Measurements from ENCODE around the gene TPD52L1. TPM values are rescaled to one million over a fixed set of nuclear protein-coding genes. Genes with fewer than 3 reads are reported as not detected.
A peak's percentile ranks its signal among the peaks of the same experiment; 100 is the strongest.

TPD52L1 gene
- total and polyA plus RNA-seq, 4 donors: 16.5 to 55.1 (median 22.4) TPM

GRCh38 chr6:125268765-125269164 lies 115.2 kb downstream of the TPD52L1 start:
- WGBS (ENCODE audit: insufficient coverage): 97% methylated on average over 3 of the region's 4 CpGs

GRCh38 chr6:125269328-125269985 lies 115.9 kb downstream of the TPD52L1 start:
- H3K27me3 ChIP-seq (ENCODE audit: control insufficient read depth, insufficient read depth, low read length): no peaks in the 10 kb centered on the region
- H3K27ac ChIP-seq (ENCODE audit: low read depth, low read length): no peak overlapping the region
- no peak for DNase-seq (ENCODE audit: low read depth in 4 of 6, low spot score in 6 of 6)
- WGBS (ENCODE audit: insufficient coverage): 97% methylated on average over 7 of the region's 7 CpGs
- no peaks in the 10 kb centered on the region for H3K4me1 ChIP-seq (ENCODE audit: control insufficient read depth, insufficient read depth, low read length)
- no peak overlapping the region for H3K4me3 ChIP-seq (ENCODE audit: low read depth, low read length)
- H3K9me3 ChIP-seq (ENCODE audit: control insufficient read depth, insufficient read depth, low read length): no peaks in the 10 kb centered on the region
- peaks cover 20% of the 10 kb centered on the region for H3K36me3 ChIP-seq (ENCODE audit: control insufficient read depth, insufficient read depth, low read length)

More at GRCh38 chr6:125268765-125269164, 115.2 kb downstream of the TPD52L1 start:
- Histone ChIP-seq H3K4me3 (ENCODE audit: low read depth, low read length) (no peak overlapping the region), H3K27ac (ENCODE audit: low read depth, low read length) (no peak overlapping the region), H3K36me3 (ENCODE audit: control insufficient read depth, insufficient read depth, low read length) (peaks cover 16% of the 10 kb centered on the region), H3K9me3 (ENCODE audit: control insufficient read depth, insufficient read depth, low read length) (no peaks in the 10 kb centered on the region), H3K27me3 (ENCODE audit: control insufficient read depth, insufficient read depth, low read length) (no peaks in the 10 kb centered on the region), H3K4me1 (ENCODE audit: control insufficient read depth, insufficient read depth, low read length) (no peaks in the 10 kb centered on the region)
- DNase-seq (ENCODE audit: low read depth in 4 of 6, low spot score in 6 of 6): no peak

- no peaks in the 10 kb centered on the region for H3K4me1 ChIP-seq (ENCODE audit: control insufficient read depth, insufficient read depth, low read length)
- H3K9me3 ChIP-seq (ENCODE audit: control insufficient read depth, insufficient read depth, low read length): no peaks in the 10 kb centered on the region
- peaks cover 20% of the 10 kb centered on the region for H3K36me3 ChIP-seq (ENCODE audit: control insufficient read depth, insufficient read depth, low read length)
- no peak overlapping the region for H3K27ac ChIP-seq (ENCODE audit: low read depth, low read length)
- DNase-seq (ENCODE audit: low read depth in 4 of 6, low spot score in 6 of 6): no peak
- H3K4me3 ChIP-seq (ENCODE audit: low read depth, low read length): no peak overlapping the region
- 94% methylated on average over 4 of the region's 4 CpGs for WGBS (ENCODE audit: insufficient coverage)
- H3K27me3 ChIP-seq (ENCODE audit: control insufficient read depth, insufficient read depth, low read length): no peaks in the 10 kb centered on the region
Measured at GRCh38 chr6:125270380-125270779, 116.8 kb downstream of the TPD52L1 start.

- H3K27ac ChIP-seq (ENCODE audit: low read depth, low read length): no peak overlapping the region
- no peak for DNase-seq (ENCODE audit: low read depth in 4 of 6, low spot score in 6 of 6)
- WGBS (ENCODE audit: insufficient coverage): 96% methylated on average over 8 of the region's 8 CpGs
- H3K4me3 ChIP-seq (ENCODE audit: low read depth, low read length): no peak overlapping the region
- no peaks in the 10 kb centered on the region for H3K4me1 ChIP-seq (ENCODE audit: control insufficient read depth, insufficient read depth, low read length)
- peaks cover 20% of the 10 kb centered on the region for H3K36me3 ChIP-seq (ENCODE audit: control insufficient read depth, insufficient read depth, low read length)
- no peaks in the 10 kb centered on the region for H3K9me3 ChIP-seq (ENCODE audit: control insufficient read depth, insufficient read depth, low read length)
- no peaks in the 10 kb centered on the region for H3K27me3 ChIP-seq (ENCODE audit: control insufficient read depth, insufficient read depth, low read length)
Measured at GRCh38 chr6:125271486-125272159, 118.0 kb downstream of the TPD52L1 start.

GRCh38 chr6:125273251-125273650 lies 119.7 kb downstream of the TPD52L1 start:
- Histone ChIP-seq H3K36me3 (ENCODE audit: control insufficient read depth, insufficient read depth, low read length) (peaks cover 20% of the 10 kb centered on the region), H3K27me3 (ENCODE audit: control insufficient read depth, insufficient read depth, low read length) (no peaks in the 10 kb centered on the region), H3K4me3 (ENCODE audit: low read depth, low read length) (no peak overlapping the region), H3K27ac (ENCODE audit: low read depth, low read length) (no peak overlapping the region), H3K4me1 (ENCODE audit: control insufficient read depth, insufficient read depth, low read length) (no peaks in the 10 kb centered on the region), H3K9me3 (ENCODE audit: control insufficient read depth, insufficient read depth, low read length) (no peaks in the 10 kb centered on the region)
- DNase-seq (ENCODE audit: low read depth in 4 of 6, low spot score in 6 of 6): no peak
- WGBS (ENCODE audit: insufficient coverage): 97% methylated on average over 7 of the region's 8 CpGs

GRCh38 chr6:125273965-125274364 lies 120.4 kb downstream of the TPD52L1 start:
- 81% methylated on average over 4 of the region's 7 CpGs for WGBS (ENCODE audit: insufficient coverage)
- peak in 1 of 6 donors; percentile 13 for DNase-seq (ENCODE audit: low read depth in 4 of 6, low spot score in 6 of 6)
- no peak overlapping the region for H3K4me3 ChIP-seq (ENCODE audit: low read depth, low read length)
- H3K27me3 ChIP-seq (ENCODE audit: control insufficient read depth, insufficient read depth, low read length): no peaks in the 10 kb centered on the region
- no peak overlapping the region for H3K27ac ChIP-seq (ENCODE audit: low read depth, low read length)
- H3K9me3 ChIP-seq (ENCODE audit: control insufficient read depth, insufficient read depth, low read length): no peaks in the 10 kb centered on the region
- H3K4me1 ChIP-seq (ENCODE audit: control insufficient read depth, insufficient read depth, low read length): no peaks in the 10 kb centered on the region
- H3K36me3 ChIP-seq (ENCODE audit: control insufficient read depth, insufficient read depth, low read length): peaks cover 20% of the 10 kb centered on the region

GRCh38 chr6:125274935-125275334 lies 121.4 kb downstream of the TPD52L1 start:
- H3K27ac ChIP-seq (ENCODE audit: low read depth, low read length): no peak overlapping the region
- no peaks in the 10 kb centered on the region for H3K9me3 ChIP-seq (ENCODE audit: control insufficient read depth, insufficient read depth, low read length)
- no peaks in the 10 kb centered on the region for H3K4me1 ChIP-seq (ENCODE audit: control insufficient read depth, insufficient read depth, low read length)
- no peak for DNase-seq (ENCODE audit: low read depth in 4 of 6, low spot score in 6 of 6)
- H3K36me3 ChIP-seq (ENCODE audit: control insufficient read depth, insufficient read depth, low read length): peaks cover 22% of the 10 kb centered on the region
- no CpG with 5 or more reads among the region's 3 CpGs for WGBS (ENCODE audit: insufficient coverage)
- no peaks in the 10 kb centered on the region for H3K27me3 ChIP-seq (ENCODE audit: control insufficient read depth, insufficient read depth, low read length)
- no peak overlapping the region for H3K4me3 ChIP-seq (ENCODE audit: low read depth, low read length)

- no peaks in the 10 kb centered on the region for H3K4me1 ChIP-seq (ENCODE audit: control insufficient read depth, insufficient read depth, low read length)
- DNase-seq (ENCODE audit: low read depth in 4 of 6, low spot score in 6 of 6): peak in 1 of 6 donors; percentile 13
- WGBS (ENCODE audit: insufficient coverage): no CpG with 5 or more reads among the region's 3 CpGs
- no peaks in the 10 kb centered on the region for H3K9me3 ChIP-seq (ENCODE audit: control insufficient read depth, insufficient read depth, low read length)
- peaks cover 29% of the 10 kb centered on the region for H3K36me3 ChIP-seq (ENCODE audit: control insufficient read depth, insufficient read depth, low read length)
- H3K27ac ChIP-seq (ENCODE audit: low read depth, low read length): no peak overlapping the region
- H3K4me3 ChIP-seq (ENCODE audit: low read depth, low read length): no peak overlapping the region
- no peaks in the 10 kb centered on the region for H3K27me3 ChIP-seq (ENCODE audit: control insufficient read depth, insufficient read depth, low read length)
Measured at GRCh38 chr6:125275779-125276178, 122.2 kb downstream of the TPD52L1 start.

- H3K27ac ChIP-seq (ENCODE audit: low read depth, low read length): no peak overlapping the region
- no CpG with 5 or more reads among the region's 1 CpG for WGBS (ENCODE audit: insufficient coverage)
- no peaks in the 10 kb centered on the region for H3K27me3 ChIP-seq (ENCODE audit: control insufficient read depth, insufficient read depth, low read length)
Measured at GRCh38 chr6:125277838-125278237, 124.3 kb downstream of the TPD52L1 start.

GRCh38 chr6:125279961-125280360 lies 126.4 kb downstream of the TPD52L1 start:
- H3K9me3 ChIP-seq (ENCODE audit: control insufficient read depth, insufficient read depth, low read length): no peaks in the 10 kb centered on the region
- H3K4me3 ChIP-seq (ENCODE audit: low read depth, low read length): no peak overlapping the region
- no peak for DNase-seq (ENCODE audit: low read depth in 4 of 6, low spot score in 6 of 6)
- 98% methylated on average over 6 of the region's 7 CpGs for WGBS (ENCODE audit: insufficient coverage)
- peaks cover 9% of the 10 kb centered on the region for H3K36me3 ChIP-seq (ENCODE audit: control insufficient read depth, insufficient read depth, low read length)
- no peaks in the 10 kb centered on the region for H3K27me3 ChIP-seq (ENCODE audit: control insufficient read depth, insufficient read depth, low read length)
- H3K4me1 ChIP-seq (ENCODE audit: control insufficient read depth, insufficient read depth, low read length): no peaks in the 10 kb centered on the region
- H3K27ac ChIP-seq (ENCODE audit: low read depth, low read length): no peak overlapping the region

More at GRCh38 chr6:125277838-125278237, 124.3 kb downstream of the TPD52L1 start:
- Histone ChIP-seq H3K4me1 (ENCODE audit: control insufficient read depth, insufficient read depth, low read length) (no peaks in the 10 kb centered on the region), H3K9me3 (ENCODE audit: control insufficient read depth, insufficient read depth, low read length) (no peaks in the 10 kb centered on the region), H3K36me3 (ENCODE audit: control insufficient read depth, insufficient read depth, low read length) (peaks cover 22% of the 10 kb centered on the region), H3K4me3 (ENCODE audit: low read depth, low read length) (no peak overlapping the region)
- DNase-seq (ENCODE audit: low read depth in 4 of 6, low spot score in 6 of 6): peak in 1 of 6 donors; percentile 28

Data from spinal cord (tissue), 10 donors.